Articular chondrocyte of knee joint (primary cell): ENCODE data around the gene WFDC6. TPM values are rescaled to one million over a fixed set of nuclear protein-coding genes. Genes with fewer than 3 reads are reported as not detected.

Source experiments
- small RNA-seq: library from RNA; depleted of rRNA; stranded (forward); fragments of <200 nt; gene quantifications from one replicate; pipeline ENCODE3, GENCODE V24; 2012
- total RNA-seq: library from RNA; depleted of rRNA; stranded (reverse); fragments of >200 nt; gene quantifications from 2 replicates; pipeline ENCODE4 v1.2.3, GENCODE V29; 2012

Gene WFDC6
- not detected in 2 replicates for total RNA-seq

GRCh38 chr20:45539382-45539781 lies at the start of gene WFDC6:
Gene WFDC6, minus strand, starts transcription at chr20:45539482. Its CDS starts 75 bp downstream, at chr20:45539407.

GRCh38 chr20:45579184-45579583 lies 39.9 kb upstream of the WFDC6 start, which contains the start of gene WFDC8:
Gene WFDC8, minus strand, starts transcription at chr20:45579284. Its CDS starts 37 bp downstream, at chr20:45579247.

GRCh38 chr20:45547206-45547770 lies 8.0 kb upstream of the WFDC6 start, which contains the start of gene EPPIN:
Gene EPPIN, minus strand, starts transcription at chr20:45547401. Its CDS starts 44 bp downstream, at chr20:45547357.

GRCh38 chr20:45515147-45515913 lies 24.0 kb downstream of the WFDC6 start, which contains the start of gene SPINT3:
Gene SPINT3, minus strand, starts transcription at chr20:45515622. Its CDS starts 14 bp downstream, at chr20:45515608.

Small RNA genes within 50 kb of the gene (small RNA-seq; reads per million reads assigned to genes)
- gene AL031663.1 (not detected), gene HSPD1P21 (not detected), gene RNA5SP485 (not detected)

Other genes starting within 250 kb of the WFDC6 start
- gene RBPJL, start 232.6 kb downstream of the WFDC6 start, total RNA-seq: not detected in 2 replicates
- not detected in 2 replicates for gene MATN4, start 231.2 kb downstream of the WFDC6 start, total RNA-seq
- gene SDC4, start 191.1 kb downstream of the WFDC6 start, total RNA-seq: 353 and 389 TPM in 2 replicates
- 25.7 and 34.5 TPM in 2 replicates for gene SYS1, start 176.3 kb downstream of the WFDC6 start, total RNA-seq
- gene TP53TG5, start 161.2 kb downstream of the WFDC6 start, total RNA-seq: not detected in 2 replicates
- gene DBNDD2, start 131.2 kb downstream of the WFDC6 start, total RNA-seq: 4.1 and 4.5 TPM in 2 replicates
- gene PIGT, start 123.3 kb downstream of the WFDC6 start, total RNA-seq: 46.9 and 52.1 TPM in 2 replicates
- gene WFDC2, start 69.7 kb downstream of the WFDC6 start, total RNA-seq: 0.22 and 0.65 TPM in 2 replicates
- gene SPINT3, start 23.9 kb downstream of the WFDC6 start, total RNA-seq: not detected in 2 replicates
- gene EPPIN, start 7.9 kb upstream of the WFDC6 start, total RNA-seq: not detected in 2 replicates
- not detected in 2 replicates for gene WFDC8, start 39.8 kb upstream of the WFDC6 start, total RNA-seq
- not detected in 2 replicates for gene WFDC10A, start 90.3 kb upstream of the WFDC6 start, total RNA-seq
- gene WFDC9, start 91.8 kb upstream of the WFDC6 start, total RNA-seq: not detected in 2 replicates
- not detected in 2 replicates for gene WFDC11, start 130.8 kb upstream of the WFDC6 start, total RNA-seq
- not detected in 2 replicates for gene WFDC13, start 162.6 kb upstream of the WFDC6 start, total RNA-seq
- gene WFDC10B, start 165.5 kb upstream of the WFDC6 start, total RNA-seq: not detected in 2 replicates
- gene SPINT4, start 182.9 kb upstream of the WFDC6 start, total RNA-seq: not detected in 2 replicates